Measurements from ENCODE around the gene WDR64.

- no peak for TF ChIP-seq CTCF (IDR thresholded peaks at IDR 0.05; ENCODE audit: low read depth, low read length)
- TF ChIP-seq POLR2A (IDR thresholded peaks at IDR 0.05; ENCODE audit: extremely low read depth, insufficient read length): no peak
- no peak for TF ChIP-seq MAX (IDR thresholded peaks at IDR 0.05; ENCODE audit: low read depth, low read length)
Observed at GRCh38 chr1:241821363-241821762, 169.3 kb downstream of the WDR64 start.

Data from NB4 (cell line).